Measurements from ENCODE around the gene GARIN5A.

Gene GARIN5A

GRCh38 chr19:50507376-50507775 is 30.7 kb upstream of the GARIN5A start:
- no peak for DNase-seq

GRCh38 chr19:50506700-50507099 is 30.1 kb upstream of the GARIN5A start:
- no peak for DNase-seq

GRCh38 chr19:50505856-50506611 is 29.4 kb upstream of the GARIN5A start:
- no peak for DNase-seq

- no peak for DNase-seq
Measured at GRCh38 chr19:50501568-50502475, 25.2 kb upstream of the GARIN5A start.

- no peak for DNase-seq
Measured at GRCh38 chr19:50501186-50501567, 24.5 kb upstream of the GARIN5A start.

- no peak for DNase-seq
Measured at GRCh38 chr19:50500753-50501151, 24.1 kb upstream of the GARIN5A start.

GRCh38 chr19:50500060-50500752 is 23.6 kb upstream of the GARIN5A start:
- DNase-seq: no peak

GRCh38 chr19:50498219-50499056 is 21.8 kb upstream of the GARIN5A start:
- DNase-seq: no peak

- DNase-seq: no peak
Measured at GRCh38 chr19:50497022-50497405, 20.4 kb upstream of the GARIN5A start.

GRCh38 chr19:50496189-50497021 is 19.8 kb upstream of the GARIN5A start:
- DNase-seq: no peak

GRCh38 chr19:50495020-50495531 is 18.4 kb upstream of the GARIN5A start:
- no peak for DNase-seq

- DNase-seq: no peak
Measured at GRCh38 chr19:50494186-50495019, 17.8 kb upstream of the GARIN5A start.

- no peak for DNase-seq
Measured at GRCh38 chr19:50493171-50493570, 16.5 kb upstream of the GARIN5A start.

GRCh38 chr19:50492303-50493052 is 15.8 kb upstream of the GARIN5A start:
- peak in 1 of 4 experiments; percentile 21 for DNase-seq

GRCh38 chr19:50490991-50491472 is 14.4 kb upstream of the GARIN5A start:
- no peak for DNase-seq

- no peak for DNase-seq
Measured at GRCh38 chr19:50490411-50490811, 13.8 kb upstream of the GARIN5A start.

GRCh38 chr19:50489461-50490011 is 12.9 kb upstream of the GARIN5A start:
- no peak for DNase-seq

GRCh38 chr19:50488389-50489194 is 11.9 kb upstream of the GARIN5A start:
- no peak for DNase-seq

Measured in activated naive CD4-positive, alpha-beta T cell (primary cell).